ENCODE results near the gene MYL6. TPM values are rescaled to one million over a fixed set of nuclear protein-coding genes. Genes with fewer than 3 reads are reported as not detected.

MYL6 gene
- total and polyA plus RNA-seq, 2 donors from 2014 or later: 1,630 to 4,190 TPM

DNA sequence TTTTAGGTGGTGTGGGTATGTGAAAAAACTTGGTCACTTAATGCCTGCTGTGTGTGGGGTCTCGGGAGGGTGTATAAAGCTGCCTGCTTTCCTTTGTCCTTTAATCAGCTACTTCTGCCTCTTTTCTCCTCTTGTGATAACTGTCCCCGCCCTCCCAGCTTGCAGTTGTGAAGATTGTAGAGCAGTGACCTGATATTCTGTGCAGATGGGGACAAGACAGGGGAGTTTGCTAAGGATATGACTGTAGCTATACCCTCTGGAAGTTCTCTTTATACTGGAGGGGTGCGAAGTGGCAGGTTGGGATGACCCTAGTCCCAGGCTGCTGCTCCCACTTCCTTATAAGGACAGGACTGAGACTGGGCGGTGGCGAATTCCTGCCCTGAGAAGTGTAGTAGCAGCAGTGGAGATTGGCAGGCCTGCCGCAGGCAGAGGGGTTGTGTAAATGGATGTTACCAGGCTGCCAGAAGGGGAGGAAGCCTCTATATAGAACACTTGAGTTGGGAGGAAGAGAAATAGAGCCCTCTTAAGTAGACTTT lies 835 bp downstream of the MYL6 start:
- intact Hi-C loops (cut with DNase I): no loop called here
- no peak for FAIRE-seq
- Histone ChIP-seq H3K9me3 (ENCODE audit: control insufficient read depth in 2 of 3, insufficient read depth in 1 of 3, low read length in 3 of 3) (no peaks in the 10 kb centered on the region), H3K27me3 (ENCODE audit: control insufficient read depth, insufficient read depth, low read length) (no peaks in the 10 kb centered on the region), H3K36me3 (ENCODE audit: control insufficient read depth in 2 of 3, insufficient read depth in 3 of 3, low read length in 3 of 3) (peaks cover 9 to 43% (median 33%) of the 10 kb centered on the region in 3 donors), H3K9ac (ENCODE audit: low read length in 3 of 3) (peak overlapping the region; percentile 90 to 100 (median 99)), H3K27ac (ENCODE audit: low read depth in 2 of 2, low read length in 2 of 2) (peak overlapping the region; percentile 98 to 100), H3K4me1 (ENCODE audit: control insufficient read depth in 2 of 3, insufficient read depth in 2 of 3, low read depth in 1 of 3, low read length in 3 of 3) (peaks cover 2 to 25% (median 23%) of the 10 kb centered on the region in 3 donors), H3K4me3 (ENCODE audit: low read length in 3 of 3) (peak overlapping the region; percentile 95 to 100 (median 98))
- peak; percentile 64 to 95 (median 80) for DNase-seq
- TF ChIP-seq, protein P1, sequence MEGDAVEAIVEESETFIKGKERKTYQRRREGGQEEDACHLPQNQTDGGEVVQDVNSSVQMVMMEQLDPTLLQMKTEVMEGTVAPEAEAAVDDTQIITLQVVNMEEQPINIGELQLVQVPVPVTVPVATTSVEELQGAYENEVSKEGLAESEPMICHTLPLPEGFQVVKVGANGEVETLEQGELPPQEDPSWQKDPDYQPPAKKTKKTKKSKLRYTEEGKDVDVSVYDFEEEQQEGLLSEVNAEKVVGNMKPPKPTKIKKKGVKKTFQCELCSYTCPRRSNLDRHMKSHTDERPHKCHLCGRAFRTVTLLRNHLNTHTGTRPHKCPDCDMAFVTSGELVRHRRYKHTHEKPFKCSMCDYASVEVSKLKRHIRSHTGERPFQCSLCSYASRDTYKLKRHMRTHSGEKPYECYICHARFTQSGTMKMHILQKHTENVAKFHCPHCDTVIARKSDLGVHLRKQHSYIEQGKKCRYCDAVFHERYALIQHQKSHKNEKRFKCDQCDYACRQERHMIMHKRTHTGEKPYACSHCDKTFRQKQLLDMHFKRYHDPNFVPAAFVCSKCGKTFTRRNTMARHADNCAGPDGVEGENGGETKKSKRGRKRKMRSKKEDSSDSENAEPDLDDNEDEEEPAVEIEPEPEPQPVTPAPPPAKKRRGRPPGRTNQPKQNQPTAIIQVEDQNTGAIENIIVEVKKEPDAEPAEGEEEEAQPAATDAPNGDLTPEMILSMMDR (IDR thresholded peaks at IDR 0.05; ENCODE audit: borderline replicate concordance, extremely low read depth, insufficient read depth): no peak

DNA sequence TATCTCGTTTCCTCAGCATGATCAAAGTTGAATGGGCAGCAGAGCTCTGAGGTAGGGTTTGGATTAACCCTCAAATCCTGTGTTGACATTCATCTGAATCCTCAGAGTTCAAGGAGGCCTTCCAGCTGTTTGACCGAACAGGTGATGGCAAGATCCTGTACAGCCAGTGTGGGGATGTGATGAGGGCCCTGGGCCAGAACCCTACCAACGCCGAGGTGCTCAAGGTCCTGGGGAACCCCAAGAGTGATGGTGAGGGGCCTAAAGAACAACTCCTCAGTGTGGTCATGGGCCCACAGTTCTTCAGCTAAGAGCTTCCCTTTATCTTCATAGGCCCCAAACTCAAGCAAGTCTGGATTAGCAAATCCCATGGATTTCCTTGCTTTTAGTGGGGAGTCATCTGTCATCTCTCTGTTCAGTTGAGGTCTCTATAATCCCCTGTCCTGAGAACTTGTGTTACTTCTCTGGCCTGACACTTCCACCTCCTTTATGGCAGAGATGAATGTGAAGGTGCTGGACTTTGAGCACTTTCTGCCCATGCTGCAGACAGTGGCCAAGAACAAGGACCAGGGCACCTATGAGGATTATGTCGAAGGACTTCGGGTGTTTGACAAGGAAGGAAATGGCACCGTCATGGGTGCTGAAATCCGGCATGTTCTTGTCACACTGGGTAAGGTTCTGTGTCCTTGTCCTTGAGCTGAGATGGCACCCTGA lies 1.5 kb downstream of the MYL6 start:
- H3K27me3 ChIP-seq (ENCODE audit: control insufficient read depth, insufficient read depth, low read length): no peaks in the 10 kb centered on the region
- H3K9ac ChIP-seq (ENCODE audit: low read length in 3 of 3): peak overlapping the region; percentile 90 to 100 (median 99)
- intact Hi-C loops (cut with DNase I): no loop called here
- no peak for FAIRE-seq
- TF ChIP-seq, protein P1 (IDR thresholded peaks at IDR 0.05; ENCODE audit: borderline replicate concordance, extremely low read depth, insufficient read depth): no peak
- no peaks in the 10 kb centered on the region for H3K9me3 ChIP-seq (ENCODE audit: control insufficient read depth in 2 of 3, insufficient read depth in 1 of 3, low read length in 3 of 3)
- no peak for DNase-seq
- H3K4me3 ChIP-seq (ENCODE audit: low read length in 3 of 3): peak overlapping the region; percentile 95 to 100 (median 98)
- peak overlapping the region; percentile 98 to 100 for H3K27ac ChIP-seq (ENCODE audit: low read depth in 2 of 2, low read length in 2 of 2)
- peaks cover 2 to 25% (median 23%) of the 10 kb centered on the region in 3 donors for H3K4me1 ChIP-seq (ENCODE audit: control insufficient read depth in 2 of 3, insufficient read depth in 2 of 3, low read depth in 1 of 3, low read length in 3 of 3)
- peaks cover 9 to 43% (median 33%) of the 10 kb centered on the region in 3 donors for H3K36me3 ChIP-seq (ENCODE audit: control insufficient read depth in 2 of 3, insufficient read depth in 3 of 3, low read length in 3 of 3)

DNA sequence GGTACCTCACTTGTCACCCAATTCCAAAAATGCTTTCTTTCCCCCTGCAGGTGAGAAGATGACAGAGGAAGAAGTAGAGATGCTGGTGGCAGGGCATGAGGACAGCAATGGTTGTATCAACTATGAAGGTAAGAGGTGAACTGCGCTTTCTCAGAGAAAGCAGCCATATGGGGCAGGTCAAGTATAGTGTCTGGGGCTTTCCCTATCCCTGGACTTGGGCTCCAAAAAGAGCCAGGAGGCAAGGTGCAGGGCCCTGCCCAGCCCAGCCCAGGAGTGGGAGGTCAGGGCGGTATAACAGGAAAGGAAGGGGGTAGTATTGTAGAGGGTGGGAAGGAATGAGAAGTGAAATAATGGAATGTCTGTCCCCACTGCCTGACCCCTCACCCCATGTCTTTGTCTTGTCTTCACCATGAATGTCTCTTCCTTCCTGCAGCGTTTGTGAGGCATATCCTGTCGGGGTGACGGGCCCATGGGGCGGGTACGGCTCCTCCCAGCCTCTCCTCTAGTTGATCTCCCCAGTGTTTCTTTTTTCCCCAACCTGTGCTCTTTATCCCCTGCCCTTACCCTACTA lies 2.1 kb downstream of the MYL6 start:
- FAIRE-seq: no peak
- intact Hi-C loops (cut with DNase I): no loop called here
- no peaks in the 10 kb centered on the region for H3K9me3 ChIP-seq (ENCODE audit: control insufficient read depth in 2 of 3, insufficient read depth in 1 of 3, low read length in 3 of 3)
- DNase-seq: peak in 1 of 5 donors; percentile 83
- H3K4me1 ChIP-seq (ENCODE audit: control insufficient read depth in 2 of 3, insufficient read depth in 2 of 3, low read depth in 1 of 3, low read length in 3 of 3): peaks cover 2 to 23% (median 22%) of the 10 kb centered on the region in 3 donors
- no peaks in the 10 kb centered on the region for H3K27me3 ChIP-seq (ENCODE audit: control insufficient read depth, insufficient read depth, low read length)
- peak overlapping the region; percentile 3 to 100 (median 95) for H3K4me3 ChIP-seq (ENCODE audit: low read length in 3 of 3)
- TF ChIP-seq, protein P1 (IDR thresholded peaks at IDR 0.05; ENCODE audit: borderline replicate concordance, extremely low read depth, insufficient read depth): no peak
- H3K36me3 ChIP-seq (ENCODE audit: control insufficient read depth in 2 of 3, insufficient read depth in 3 of 3, low read length in 3 of 3): peaks cover 9 to 48% (median 35%) of the 10 kb centered on the region in 3 donors
- peak overlapping the region in 2 of 3 donors; percentile 99 to 100 for H3K9ac ChIP-seq (ENCODE audit: low read length in 3 of 3)
- peak overlapping the region; percentile 98 to 100 for H3K27ac ChIP-seq (ENCODE audit: low read depth in 2 of 2, low read length in 2 of 2)
